ENCODE measurements around the gene PRR20G.
A peak's percentile ranks its signal among the peaks of the same experiment; 100 is the strongest.

The PRR20G gene

GRCh38 chr3:127254730-127255129 is 33.1 kb downstream of the PRR20G start:
- Histone ChIP-seq H3K27ac (ENCODE audit: poor library complexity, severe bottlenecking) (no peak overlapping the region), H3K9me3 (ENCODE audit: severe bottlenecking) (no peaks in the 10 kb centered on the region), H3K36me3 (ENCODE audit: low read depth) (no peaks in the 10 kb centered on the region), H3K27me3 (ENCODE audit: insufficient read depth, poor library complexity, severe bottlenecking) (no peaks in the 10 kb centered on the region), H3K4me3 (ENCODE audit: severe bottlenecking) (no peak overlapping the region), H3K4me1 (ENCODE audit: insufficient read depth, poor library complexity, severe bottlenecking) (no peaks in the 10 kb centered on the region)
- 0 out of 3 replicates have a peak, but pooled peaks have one; percentile 36 for ATAC-seq (ENCODE audit: low read depth)
- DNase-seq (ENCODE audit: low spot score): no peak
- peak; percentile 51 for TF ChIP-seq CTCF (IDR thresholded peaks at IDR 0.05; ENCODE audit: poor library complexity, severe bottlenecking)

GRCh38 chr3:127254033-127254644 is 33.7 kb downstream of the PRR20G start:
- no peak for TF ChIP-seq CTCF (IDR thresholded peaks at IDR 0.05; ENCODE audit: poor library complexity, severe bottlenecking)
- H3K27ac ChIP-seq (ENCODE audit: poor library complexity, severe bottlenecking): no peak overlapping the region
- no peak overlapping the region for H3K4me3 ChIP-seq (ENCODE audit: severe bottlenecking)
- H3K36me3 ChIP-seq (ENCODE audit: low read depth): no peaks in the 10 kb centered on the region
- DNase-seq (ENCODE audit: low spot score) (no peak), ATAC-seq (ENCODE audit: low read depth) (no peak)
- H3K4me1 ChIP-seq (ENCODE audit: insufficient read depth, poor library complexity, severe bottlenecking): no peaks in the 10 kb centered on the region
- no peaks in the 10 kb centered on the region for H3K27me3 ChIP-seq (ENCODE audit: insufficient read depth, poor library complexity, severe bottlenecking)
- no peaks in the 10 kb centered on the region for H3K9me3 ChIP-seq (ENCODE audit: severe bottlenecking)

- no peaks in the 10 kb centered on the region for H3K36me3 ChIP-seq (ENCODE audit: low read depth)
- no peak overlapping the region for H3K27ac ChIP-seq (ENCODE audit: poor library complexity, severe bottlenecking)
- TF ChIP-seq CTCF (IDR thresholded peaks at IDR 0.05; ENCODE audit: poor library complexity, severe bottlenecking): no peak
- H3K4me1 ChIP-seq (ENCODE audit: insufficient read depth, poor library complexity, severe bottlenecking): no peaks in the 10 kb centered on the region
- no peaks in the 10 kb centered on the region for H3K9me3 ChIP-seq (ENCODE audit: severe bottlenecking)
- no peaks in the 10 kb centered on the region for H3K27me3 ChIP-seq (ENCODE audit: insufficient read depth, poor library complexity, severe bottlenecking)
- H3K4me3 ChIP-seq (ENCODE audit: severe bottlenecking): no peak overlapping the region
- ATAC-seq (ENCODE audit: low read depth) (no peak), DNase-seq (ENCODE audit: low spot score) (no peak)
Measured at GRCh38 chr3:127253491-127253890, 34.4 kb downstream of the PRR20G start.

GRCh38 chr3:127252446-127252845 is 35.4 kb downstream of the PRR20G start:
- Histone ChIP-seq H3K27me3 (ENCODE audit: insufficient read depth, poor library complexity, severe bottlenecking) (no peaks in the 10 kb centered on the region), H3K4me1 (ENCODE audit: insufficient read depth, poor library complexity, severe bottlenecking) (no peaks in the 10 kb centered on the region), H3K9me3 (ENCODE audit: severe bottlenecking) (no peaks in the 10 kb centered on the region), H3K36me3 (ENCODE audit: low read depth) (no peaks in the 10 kb centered on the region), H3K27ac (ENCODE audit: poor library complexity, severe bottlenecking) (no peak overlapping the region), H3K4me3 (ENCODE audit: severe bottlenecking) (no peak overlapping the region)
- no peak for ATAC-seq (ENCODE audit: low read depth)
- no peak for TF ChIP-seq CTCF (IDR thresholded peaks at IDR 0.05; ENCODE audit: poor library complexity, severe bottlenecking)
- DNase-seq (ENCODE audit: low spot score): no peak

- DNase-seq (ENCODE audit: low spot score) (no peak), ATAC-seq (ENCODE audit: low read depth) (no peak)
- no peak overlapping the region for H3K27ac ChIP-seq (ENCODE audit: poor library complexity, severe bottlenecking)
- H3K9me3 ChIP-seq (ENCODE audit: severe bottlenecking): peaks cover 3% of the 10 kb centered on the region
- no peaks in the 10 kb centered on the region for H3K27me3 ChIP-seq (ENCODE audit: insufficient read depth, poor library complexity, severe bottlenecking)
- no peak for TF ChIP-seq CTCF (IDR thresholded peaks at IDR 0.05; ENCODE audit: poor library complexity, severe bottlenecking)
- no peaks in the 10 kb centered on the region for H3K36me3 ChIP-seq (ENCODE audit: low read depth)
- H3K4me1 ChIP-seq (ENCODE audit: insufficient read depth, poor library complexity, severe bottlenecking): no peaks in the 10 kb centered on the region
- no peak overlapping the region for H3K4me3 ChIP-seq (ENCODE audit: severe bottlenecking)
Measured at GRCh38 chr3:127250032-127250431, 37.8 kb downstream of the PRR20G start.

Data from RWPE2 (cell line).